ENCODE results near the gene PABPN1L.

PABPN1L gene

DNA sequence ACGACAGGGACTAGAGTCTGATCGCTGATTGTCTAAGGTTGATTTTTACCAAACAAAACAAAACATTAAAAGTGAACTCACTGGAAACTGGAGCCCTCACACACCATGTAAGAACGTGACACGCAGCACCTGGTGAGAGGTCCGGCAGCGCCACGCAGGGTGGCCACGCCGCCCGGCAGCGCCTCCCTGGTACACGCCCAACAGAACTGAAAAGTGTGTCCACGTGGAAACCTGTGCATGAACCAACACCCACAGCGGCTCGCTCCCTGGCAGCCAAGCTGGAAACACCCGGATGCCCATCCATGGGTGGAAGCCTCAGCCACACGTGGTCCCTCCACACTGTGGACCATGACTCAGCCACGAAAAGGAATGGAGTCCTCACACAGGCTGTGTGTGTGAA, 18.8 kb downstream of the PABPN1L start:
- no peak for TF ChIP-seq CTCF (IDR thresholded peaks at IDR 0.05; ENCODE audit: low read depth, low read length, poor library complexity, severe bottlenecking)
- TF ChIP-seq EZH2phosphoT487 (IDR thresholded peaks at IDR 0.05; ENCODE audit: borderline replicate concordance, low read length): no peak
- H3K9me2 ChIP-seq (replicated peaks; ENCODE audit: control insufficient read depth, low read length): no peaks in the 10 kb centered on the region
- H4K20me1 ChIP-seq (ENCODE audit: control insufficient read depth, insufficient read depth, low read depth, low read length): no peaks in the 10 kb centered on the region
- H3F3A ChIP-seq (ENCODE audit: control insufficient read depth, insufficient read depth): no peaks in the 10 kb centered on the region
- no peaks in the 10 kb centered on the region for H3K9me3 ChIP-seq (ENCODE audit: control insufficient read depth, insufficient read depth, low read length)
- no peaks in the 10 kb centered on the region for H3K36me3 ChIP-seq (ENCODE audit: control insufficient read depth, low read length)
- no peak overlapping the region for H3K4me2 ChIP-seq (ENCODE audit: low read length)
- H3K4me3 ChIP-seq (ENCODE audit: low read length): no peak overlapping the region
- H3K79me2 ChIP-seq (ENCODE audit: control insufficient read depth, low read length): no peaks in the 10 kb centered on the region
- H3K4me1 ChIP-seq (ENCODE audit: control insufficient read depth, low read length): no peaks in the 10 kb centered on the region
- no peak overlapping the region for H3K27ac ChIP-seq (ENCODE audit: low read depth, low read length)
- no peaks in the 10 kb centered on the region for H3K27me3 ChIP-seq (ENCODE audit: control insufficient read depth, low read length)

DNA sequence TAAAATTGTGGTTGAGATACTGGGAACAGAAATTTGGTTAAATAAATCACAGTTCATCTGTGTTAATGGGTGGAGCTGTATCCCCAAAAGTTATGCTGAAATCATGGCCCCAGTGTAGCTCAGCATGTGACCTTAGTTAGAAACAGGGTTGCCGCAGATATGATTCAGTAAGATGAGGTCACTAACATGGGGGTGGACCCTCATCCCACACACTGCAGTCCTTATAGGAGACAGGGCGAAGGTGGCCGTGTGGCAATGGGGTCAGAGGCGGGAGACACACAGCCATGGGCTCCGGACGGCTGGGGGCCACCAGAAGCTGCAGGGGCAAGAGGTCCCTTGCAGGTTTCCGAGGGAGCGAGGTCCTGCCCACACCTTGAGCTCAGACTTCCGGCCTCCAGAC, 20.4 kb downstream of the PABPN1L start:
- H3K79me2 ChIP-seq (ENCODE audit: control insufficient read depth, low read length): no peaks in the 10 kb centered on the region
- H3K9me2 ChIP-seq (replicated peaks; ENCODE audit: control insufficient read depth, low read length): no peaks in the 10 kb centered on the region
- no peaks in the 10 kb centered on the region for H3K9me3 ChIP-seq (ENCODE audit: control insufficient read depth, insufficient read depth, low read length)
- H3K27me3 ChIP-seq (ENCODE audit: control insufficient read depth, low read length): no peaks in the 10 kb centered on the region
- H3F3A ChIP-seq (ENCODE audit: control insufficient read depth, insufficient read depth): no peaks in the 10 kb centered on the region
- H3K4me3 ChIP-seq (ENCODE audit: low read length): no peak overlapping the region
- H4K20me1 ChIP-seq (ENCODE audit: control insufficient read depth, insufficient read depth, low read depth, low read length): no peaks in the 10 kb centered on the region
- H3K4me1 ChIP-seq (ENCODE audit: control insufficient read depth, low read length): no peaks in the 10 kb centered on the region
- TF ChIP-seq CTCF (IDR thresholded peaks at IDR 0.05; ENCODE audit: low read depth, low read length, poor library complexity, severe bottlenecking): no peak
- no peak for TF ChIP-seq EZH2phosphoT487 (IDR thresholded peaks at IDR 0.05; ENCODE audit: borderline replicate concordance, low read length)
- no peak overlapping the region for H3K27ac ChIP-seq (ENCODE audit: low read depth, low read length)
- H3K36me3 ChIP-seq (ENCODE audit: control insufficient read depth, low read length): no peaks in the 10 kb centered on the region
- H3K4me2 ChIP-seq (ENCODE audit: low read length): no peak overlapping the region

GRCh38 chr16:88844419-88845036, 21.9 kb downstream of the PABPN1L start:
- Histone ChIP-seq H3K9me2 (replicated peaks; ENCODE audit: control insufficient read depth, low read length) (no peaks in the 10 kb centered on the region), H3K79me2 (ENCODE audit: control insufficient read depth, low read length) (no peaks in the 10 kb centered on the region), H3K36me3 (ENCODE audit: control insufficient read depth, low read length) (no peaks in the 10 kb centered on the region), H3K9me3 (ENCODE audit: control insufficient read depth, insufficient read depth, low read length) (no peaks in the 10 kb centered on the region), H3K4me1 (ENCODE audit: control insufficient read depth, low read length) (no peaks in the 10 kb centered on the region), H3K4me3 (ENCODE audit: low read length) (no peak overlapping the region), H4K20me1 (ENCODE audit: control insufficient read depth, insufficient read depth, low read depth, low read length) (no peaks in the 10 kb centered on the region), H3K4me2 (ENCODE audit: low read length) (no peak overlapping the region), H3F3A (ENCODE audit: control insufficient read depth, insufficient read depth) (no peaks in the 10 kb centered on the region), H3K27ac (ENCODE audit: low read depth, low read length) (no peak overlapping the region), H3K27me3 (ENCODE audit: control insufficient read depth, low read length) (no peaks in the 10 kb centered on the region)
- TF ChIP-seq CTCF (IDR thresholded peaks at IDR 0.05; ENCODE audit: low read depth, low read length, poor library complexity, severe bottlenecking) (no peak), EZH2phosphoT487 (IDR thresholded peaks at IDR 0.05; ENCODE audit: borderline replicate concordance, low read length) (no peak)

Data from DOHH2 (cell line).